K562 (cell line): Measurements from ENCODE around the gene NTRK2. TPM values are rescaled to one million over a fixed set of nuclear protein-coding genes. Genes with fewer than 3 reads are reported as not detected.

ENCODE experiments used
- ATAC-seq: fragments of 200-7000 bp; cut with Tn5 transposase; 3 replicates; pipeline ENCODE4 v1.9.1; 2020; ENCODE audit warnings: moderate library complexity
- BruUV-seq: library from RNA; stranded (reverse); fragments of 400-500 nt; replicated peaks from 2 replicates; lab custom pipeline; 2021; lab: Mats Ljungman, UMichigan
- CTCF ChIA-PET: fragments of 300-600 bp; formaldehyde crosslinking; extraction: SDS; loops from one replicate; lab custom pipeline; 2021; ENCODE audit warnings: low intra/inter-chr PET ratio; lab: Yijun Ruan, JAX
- POLR2A ChIA-PET: fragments of 300-600, 350-650 bp; sonication (Branson Sonifier 250); formaldehyde crosslinking; extraction: SDS; loops from one replicate; lab custom pipeline; 2021; ENCODE audit warnings: antibody characterized with exemption, inconsistent platforms; lab: Yijun Ruan, JAX
- DNase-seq, 4 experiments: peaks; one replicate each; pipeline versions ENCODE4 v3.0.0 to v3.0.0-alpha.2; 2011 to 2018; ENCODE audit warnings: low spot score in 3 of 4, mixed read lengths in 3 of 4; ENCODE audit errors: extremely low read depth in 1 of 4
- FAIRE-seq: peaks from 2 replicates; lab custom pipeline; 2011; peaks lifted over from hg19 to GRCh38; lab: Jason Lieb, UNC
- H2AFZ ChIP-seq: 2 replicates; pipeline ENCODE4 v1.6.0; 2011; ENCODE audit warnings: low read depth, low read length, control low read depth, inconsistent platforms
- H3K27ac ChIP-seq: fragments of 200-600 bp; 3 replicates; pipeline ENCODE4 v1.8.0; 2011; ENCODE audit warnings: low read depth, mild to moderate bottlenecking, control low read depth, inconsistent platforms, low read length, moderate library complexity, mixed read lengths; ENCODE audit errors: extremely low read depth
- H3K27me3 ChIP-seq, 2 experiments: fragments of 300-600 bp in 1 of 2; 2 replicates in 1 of 2; 3 replicates in 1 of 2; pipeline versions ENCODE4 v1.6.0 to v1.8.0; 2011; ENCODE audit warnings: inconsistent platforms in 2 of 2, low read length in 2 of 2, mild to moderate bottlenecking in 1 of 2, mixed read lengths in 1 of 2, moderate library complexity in 1 of 2; ENCODE audit not compliant: control insufficient read depth in 2 of 2, insufficient read depth in 2 of 2
- H3K36me3 ChIP-seq: fragments of 300-600 bp; 3 replicates; pipeline ENCODE4 v1.8.0; 2011; ENCODE audit warnings: mild to moderate bottlenecking, low read length, inconsistent platforms; ENCODE audit not compliant: control insufficient read depth, insufficient read depth
- H3K4me1 ChIP-seq, 2 experiments: fragments of 200-600 bp in 1 of 2; replicated peaks in 1 of 2; 2 replicates in 1 of 2; 3 replicates in 1 of 2; pipeline versions ENCODE4 v1.5.1 to v1.8.0; 2011; ENCODE audit warnings: inconsistent platforms in 2 of 2, low read length in 2 of 2, mild to moderate bottlenecking in 1 of 2, mixed read lengths in 1 of 2, moderate library complexity in 1 of 2; ENCODE audit not compliant: control insufficient read depth in 2 of 2, insufficient read depth in 2 of 2
- H3K4me2 ChIP-seq: 2 replicates; pipeline ENCODE4 v1.6.1; 2011; ENCODE audit warnings: low read length, control low read depth, inconsistent platforms, mixed read lengths; ENCODE audit not compliant: insufficient read depth
- H3K4me3 ChIP-seq: fragments of 200-600 bp; sonication (generic), shearing (Covaris generic); 2 replicates; pipeline ENCODE4 v1.5.1; 2016; ENCODE audit warnings: control low read depth, inconsistent platforms
- H3K79me2 ChIP-seq: fragments of 200-600 bp; 3 replicates; pipeline ENCODE4 v1.8.0; 2011; ENCODE audit warnings: low read length, inconsistent platforms; ENCODE audit not compliant: control insufficient read depth, insufficient read depth
- H3K9ac ChIP-seq, 2 experiments: 2 replicates each; pipeline versions ENCODE4 v1.6.0 to v1.6.1; 2011; ENCODE audit warnings: low read depth in 2 of 2, low read length in 2 of 2, control low read depth in 1 of 2, inconsistent platforms in 1 of 2, mild to moderate bottlenecking in 1 of 2, mixed read lengths in 1 of 2; ENCODE audit not compliant: insufficient read depth in 1 of 2
- H3K9me1 ChIP-seq: one replicate; pipeline ENCODE4 v1.6.0; 2011; ENCODE audit warnings: inconsistent platforms, mild to moderate bottlenecking, low read length, moderate library complexity; ENCODE audit not compliant: control insufficient read depth, insufficient read depth
- H3K9me3 ChIP-seq: replicated peaks from 2 replicates; pipeline ENCODE4 v1.5.1; 2011; ENCODE audit warnings: low read depth, low read length, inconsistent platforms; ENCODE audit not compliant: control insufficient read depth, insufficient read depth
- H4K20me1 ChIP-seq: replicated peaks from 2 replicates; pipeline ENCODE4 v1.6.1; 2011; ENCODE audit warnings: low read length, inconsistent platforms, mixed read lengths; ENCODE audit not compliant: control insufficient read depth, insufficient read depth
- DNMT1 ChIP-seq: fragments of 450-650 bp; IDR thresholded peaks from 2 replicates; pipeline ENCODE4 v1.6.1; 2016; ENCODE audit warnings: antibody characterized with exemption, mild to moderate bottlenecking
- EGR1 ChIP-seq: fragments of 450-650 bp; conservative IDR thresholded peaks from 2 replicates; pipeline ENCODE4 v1.6.1; 2017; ENCODE audit warnings: mild to moderate bottlenecking
- KLF1 ChIP-seq: fragments of 450-650 bp; IDR thresholded peaks from 2 replicates; pipeline ENCODE4 v1.6.1; 2016; ENCODE audit warnings: missing genetic modification characterization, missing compliant biosample characterization
- PPARD ChIP-seq: fragments of 250-450 bp; sonication (Bioruptor Pico); IDR thresholded peaks from 2 replicates; pipeline ENCODE4 v1.8.0; 2022; ENCODE audit warnings: inconsistent platforms, mild to moderate bottlenecking, moderate library complexity
- SMARCA5 ChIP-seq: fragments of 450-650 bp; IDR thresholded peaks from 2 replicates; pipeline ENCODE4 v1.6.1; 2016
- ZBTB17 ChIP-seq: fragments of 450-650 bp; formaldehyde crosslinking; IDR thresholded peaks from 2 replicates; pipeline ENCODE4 v1.4.0; 2020; ENCODE audit warnings: mild to moderate bottlenecking
- ZFPM2 ChIP-seq: fragments of 250-450 bp; sonication (Bioruptor Pico); IDR thresholded peaks from 2 replicates; pipeline ENCODE4 v1.5.1; 2022; ENCODE audit warnings: mild to moderate bottlenecking
- ZNF239 ChIP-seq: fragments of 250-450 bp; sonication (Bioruptor Pico); IDR thresholded peaks from 2 replicates; pipeline ENCODE4 v1.4.0; 2020; ENCODE audit warnings: mild to moderate bottlenecking
- ZNF561 ChIP-seq: fragments of 450-650 bp; formaldehyde crosslinking; conservative IDR thresholded peaks from 2 replicates; pipeline ENCODE4 v1.4.0; 2020; ENCODE audit warnings: mild to moderate bottlenecking, moderate library complexity
- WGBS: fragments of 100-300 bp; shearing (Covaris generic); methylation state at CpG from one replicate; pipeline ENCODE4 v1.1.6; 2016; ENCODE audit warnings: low coverage, mixed read lengths; ENCODE audit not compliant: insufficient coverage; ENCODE audit errors: missing lambda C conversion rate; 5-methylcytosine and 5-hydroxymethylcytosine counted together
- in situ Hi-C: fragments of 300-500 bp; cut with MboI; formaldehyde crosslinking; loops from 4 replicates; pipeline ENCODE4 v1.15.0; 2018; ENCODE audit warnings: inconsistent platforms, mixed read lengths
- intact Hi-C: fragments of 100-400 bp; cut with micrococcal nuclease; formaldehyde crosslinking; loops from 2 replicates; pipeline ENCODE4 v1.14.2; 2022
- polyA plus RNA-seq, 8 experiments: library from polyadenylated mRNA; depleted of rRNA in 4 of 8; stranded (reverse) in 5 of 8; unstranded in 3 of 8; fragments of >200 nt; fragmentation: Nextera tagmentation in 2 of 8; fragmentation: Illumina TruSeq in 1 of 8; extraction: Ambion mirVana in 2 of 8; extraction: Trizol in 1 of 8; gene quantifications; 2 replicates each; pipeline versions ENCODE4 v1.2.1 to v1.2.3, GENCODE V29; 2011 to 2014; ENCODE audit warnings: inconsistent platforms in 1 of 8, missing spikeins in 1 of 8
- total RNA-seq, 7 experiments: library from RNA; depleted of rRNA in 6 of 7; stranded (reverse); fragments of >200 nt in 6 of 7; fragmentation: Illumina TruSeq in 2 of 7; extraction: Trizol in 2 of 7; gene quantifications; 2 replicates each; pipeline versions ENCODE4 v1.2.1 to v1.2.3, GENCODE V29; 2011 to 2021; ENCODE audit warnings: low replicate concordance in 1 of 7
- TF ChIP-seq, protein P1 (sequence below): fragments of 450-650 bp; conservative IDR thresholded peaks from 2 replicates; pipeline ENCODE4 v1.6.1; 2016; ENCODE audit warnings: missing genetic modification characterization, low read depth, mild to moderate bottlenecking, missing compliant biosample characterization, moderate library complexity
- TF ChIP-seq, protein P2 (sequence below), 3 experiments: fragments of 200-800 bp in 1 of 3; sonication (Bioruptor generic) in 1 of 3; sonication (generic) in 1 of 3; formaldehyde crosslinking in 1 of 3; IDR thresholded peaks; 2 replicates each; pipeline versions ENCODE4 v1.6.1 to v1.8.0; 2016 to 2022; ENCODE audit warnings: mild to moderate bottlenecking in 2 of 3, missing compliant biosample characterization in 2 of 3, missing genetic modification characterization in 2 of 3, missing genetic modification reagents in 1 of 3
- TF ChIP-seq, protein P3 (sequence below), 2 experiments: fragments of 450-650 bp; IDR thresholded peaks; 2 replicates each; pipeline ENCODE4 v1.6.1; 2016; ENCODE audit warnings: mild to moderate bottlenecking in 2 of 2, borderline replicate concordance in 1 of 2, low read depth in 1 of 2, moderate library complexity in 1 of 2

NTRK2 gene
- total and polyA plus RNA-seq, 9 of the 15 experiments (the other 6 are each of a cell fraction or from before 2014, with no cell fraction given), result not detected

DNA sequence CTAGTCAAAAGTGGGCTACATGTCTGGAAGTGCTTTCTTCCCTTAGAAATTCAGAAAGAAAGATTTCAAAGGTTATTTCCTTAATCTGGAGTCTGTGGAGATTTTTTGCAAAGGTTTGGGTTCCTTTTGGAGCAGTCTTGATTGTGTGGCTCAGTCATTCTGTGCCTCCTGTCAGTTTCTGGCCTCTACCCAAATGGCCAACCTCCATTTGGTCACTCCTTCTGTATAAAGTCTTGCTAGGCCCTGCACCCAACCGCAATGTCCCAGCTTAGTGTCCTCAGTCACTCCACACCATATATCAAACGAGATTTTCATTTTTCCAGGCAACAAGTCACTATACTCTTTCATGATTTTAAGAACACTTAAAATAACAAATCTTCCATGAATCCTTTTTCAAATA is 199.6 kb downstream of the NTRK2 start (continued):
- TF ChIP-seq, protein P1, sequence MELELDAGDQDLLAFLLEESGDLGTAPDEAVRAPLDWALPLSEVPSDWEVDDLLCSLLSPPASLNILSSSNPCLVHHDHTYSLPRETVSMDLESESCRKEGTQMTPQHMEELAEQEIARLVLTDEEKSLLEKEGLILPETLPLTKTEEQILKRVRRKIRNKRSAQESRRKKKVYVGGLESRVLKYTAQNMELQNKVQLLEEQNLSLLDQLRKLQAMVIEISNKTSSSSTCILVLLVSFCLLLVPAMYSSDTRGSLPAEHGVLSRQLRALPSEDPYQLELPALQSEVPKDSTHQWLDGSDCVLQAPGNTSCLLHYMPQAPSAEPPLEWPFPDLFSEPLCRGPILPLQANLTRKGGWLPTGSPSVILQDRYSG (tag), result no peak
- TF ChIP-seq SMARCA5 (no peak), KLF1 (tag) (no peak), ZNF561 (CRISPR knock-in tag) (no peak), ZBTB17 (no peak), PPARD (CRISPR knock-in tag) (no peak), DNMT1 (no peak)
- TF ChIP-seq, protein P2, sequence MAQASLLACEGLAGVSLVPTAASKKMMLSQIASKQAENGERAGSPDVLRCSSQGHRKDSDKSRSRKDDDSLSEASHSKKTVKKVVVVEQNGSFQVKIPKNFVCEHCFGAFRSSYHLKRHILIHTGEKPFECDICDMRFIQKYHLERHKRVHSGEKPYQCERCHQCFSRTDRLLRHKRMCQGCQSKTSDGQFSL (CRISPR knock-in tag; IDR thresholded peaks at IDR 0.05), result no peak
- TF ChIP-seq, protein P2 (tag; IDR thresholded peaks at IDR 0.05), result no peak

DNA sequence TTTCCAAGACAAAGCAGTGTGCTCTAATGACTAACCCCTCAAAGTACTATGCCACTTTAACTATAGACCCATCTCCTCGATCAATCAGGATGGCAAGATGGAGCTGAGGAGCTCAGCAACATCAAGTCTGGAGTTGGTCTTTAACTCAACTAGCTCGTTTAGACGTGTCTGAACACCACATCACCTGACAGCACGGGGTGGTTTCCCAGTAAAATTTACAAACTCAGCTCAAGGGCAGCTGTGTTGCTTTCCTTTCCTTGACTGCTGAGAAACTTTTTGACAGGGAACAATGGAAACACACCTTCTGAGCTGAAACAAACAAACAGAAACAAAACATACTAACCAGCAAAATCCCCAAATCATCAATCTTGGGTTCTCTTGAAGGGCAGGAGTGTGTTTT is 202.5 kb downstream of the NTRK2 start:
- no peaks in the 10 kb centered on the region for H3K9me1 ChIP-seq
- H3K36me3 ChIP-seq, result no peaks in the 10 kb centered on the region
- no peaks in the 10 kb centered on the region for H3K4me1 ChIP-seq
- H3K27me3 ChIP-seq, result no peaks in the 10 kb centered on the region
- no peaks in the 10 kb centered on the region for H4K20me1 ChIP-seq
- no peaks in the 10 kb centered on the region for H3K9me3 ChIP-seq
- H3K27ac ChIP-seq, result no peak overlapping the region
- no peak overlapping the region for H3K4me2 ChIP-seq
- ATAC-seq (no peak), DNase-seq (no peak), FAIRE-seq (no peak)
- no peaks in the 10 kb centered on the region for H3K79me2 ChIP-seq
- intact Hi-C loops, result no loop called here
- BruUV-seq, result no TSS peak
- POLR2A ChIA-PET, result no interaction called here
- H2AFZ ChIP-seq, result no peak overlapping the region
- H3K9ac ChIP-seq, result no peak overlapping the region
- in situ Hi-C loops, result no loop called here
- CTCF ChIA-PET, result no interaction called here
- WGBS, result 0% methylated on average over 4 of the region's 4 CpGs
- H3K4me3 ChIP-seq, result no peak overlapping the region
- no peak for TF ChIP-seq EGR1
- TF ChIP-seq, protein P3, sequence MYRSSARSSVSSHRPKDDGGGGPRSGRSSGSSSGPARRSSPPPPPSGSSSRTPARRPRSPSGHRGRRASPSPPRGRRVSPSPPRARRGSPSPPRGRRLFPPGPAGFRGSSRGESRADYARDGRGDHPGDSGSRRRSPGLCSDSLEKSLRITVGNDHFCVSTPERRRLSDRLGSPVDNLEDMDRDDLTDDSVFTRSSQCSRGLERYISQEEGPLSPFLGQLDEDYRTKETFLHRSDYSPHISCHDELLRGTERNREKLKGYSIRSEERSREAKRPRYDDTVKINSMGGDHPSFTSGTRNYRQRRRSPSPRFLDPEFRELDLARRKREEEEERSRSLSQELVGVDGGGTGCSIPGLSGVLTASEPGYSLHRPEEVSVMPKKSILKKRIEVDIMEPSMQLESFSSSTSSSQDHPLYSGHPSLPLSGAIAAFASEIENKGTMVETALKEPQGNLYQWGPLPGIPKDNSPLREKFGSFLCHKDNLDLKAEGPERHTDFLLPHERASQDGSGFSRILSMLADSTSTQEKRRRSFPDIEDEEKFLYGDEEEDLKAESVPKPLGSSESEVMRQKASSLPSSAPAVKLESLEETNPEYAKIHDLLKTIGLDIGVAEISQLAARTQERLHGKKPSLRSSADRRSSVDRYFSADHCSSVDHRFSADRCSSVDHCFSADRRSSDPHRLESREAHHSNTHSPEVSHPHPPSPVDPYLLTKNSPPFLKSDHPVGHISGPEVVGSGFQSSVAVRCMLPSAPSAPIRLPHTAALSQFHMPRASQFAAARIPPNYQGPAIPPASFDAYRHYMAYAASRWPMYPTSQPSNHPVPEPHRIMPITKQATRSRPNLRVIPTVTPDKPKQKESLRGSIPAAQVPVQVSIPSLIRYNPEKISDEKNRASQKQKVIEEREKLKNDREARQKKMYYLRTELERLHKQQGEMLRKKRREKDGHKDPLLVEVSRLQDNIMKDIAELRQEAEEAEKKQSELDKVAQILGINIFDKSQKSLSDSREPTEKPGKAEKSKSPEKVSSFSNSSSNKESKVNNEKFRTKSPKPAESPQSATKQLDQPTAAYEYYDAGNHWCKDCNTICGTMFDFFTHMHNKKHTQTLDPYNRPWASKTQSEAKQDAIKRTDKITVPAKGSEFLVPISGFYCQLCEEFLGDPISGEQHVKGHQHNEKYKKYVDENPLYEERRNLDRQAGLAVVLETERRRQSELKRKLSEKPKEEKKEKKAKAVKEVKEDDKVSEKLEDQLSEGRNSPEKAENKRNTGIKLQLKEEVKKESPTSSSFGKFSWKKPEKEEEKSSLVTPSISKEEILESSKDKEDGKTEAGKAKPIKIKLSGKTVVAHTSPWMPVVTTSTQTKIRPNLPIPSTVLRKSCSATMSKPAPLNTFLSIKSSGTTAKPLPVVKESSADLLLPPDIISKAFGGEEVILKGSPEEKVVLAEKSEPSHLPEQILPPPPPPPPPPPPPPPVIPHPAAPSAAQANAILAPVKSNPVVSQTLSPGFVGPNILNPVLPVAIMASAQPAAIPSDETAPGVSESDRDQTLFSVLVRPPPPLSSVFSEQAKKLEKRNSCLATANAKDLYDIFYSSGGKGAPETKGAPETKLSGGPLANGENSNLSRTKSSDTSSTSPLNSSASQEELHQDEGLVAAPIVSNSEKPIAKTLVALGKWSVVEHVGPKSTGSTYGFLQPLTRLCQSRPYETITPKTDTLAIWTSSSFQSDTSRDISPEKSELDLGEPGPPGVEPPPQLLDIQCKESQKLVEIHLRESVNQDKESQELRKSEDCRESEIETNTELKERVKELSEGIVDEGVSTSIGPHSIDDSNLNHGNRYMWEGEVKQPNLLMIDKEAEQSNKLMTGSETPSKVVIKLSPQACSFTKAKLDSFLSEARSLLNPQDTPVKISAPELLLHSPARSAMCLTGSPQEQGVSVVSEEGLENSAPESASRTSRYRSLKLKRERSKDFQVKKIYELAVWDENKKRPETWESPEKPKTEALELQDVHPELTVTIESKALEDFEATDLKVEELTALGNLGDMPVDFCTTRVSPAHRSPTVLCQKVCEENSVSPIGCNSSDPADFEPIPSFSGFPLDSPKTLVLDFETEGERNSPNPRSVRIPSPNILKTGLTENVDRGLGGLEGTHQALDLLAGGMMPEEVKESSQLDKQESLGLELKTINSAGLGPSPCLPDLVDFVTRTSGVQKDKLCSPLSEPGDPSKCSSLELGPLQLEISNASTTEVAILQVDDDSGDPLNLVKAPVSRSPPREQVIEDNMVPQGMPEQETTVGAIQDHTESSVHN (IDR thresholded peaks at IDR 0.05; ENCODE audit: borderline replicate concordance in 1 of 2, low read depth in 1 of 2), result no peak
- no peak for TF ChIP-seq ZFPM2 (CRISPR knock-in tag)
- TF ChIP-seq ZNF239 (CRISPR knock-in tag), result no peak
